SK-N-DZ (cell line): Measurements from ENCODE around the gene NBR1.
"Not testable (repeated sequence)": the region's sequence is repeated elsewhere in the genome, so short reads cannot be mapped to it uniquely, and the experiment has no call there.

Experiments used
- DNase-seq: peaks from one replicate; pipeline ENCODE4 v3.0.0-alpha.2; 2015; ENCODE audit warnings: low spot score
- small RNA-seq, 2 experiments: library from RNA; depleted of rRNA; stranded (forward); fragments of <200 nt; gene quantifications; one replicate each; pipeline ENCODE3, GENCODE V24; 2014

The NBR1 gene

DNA sequence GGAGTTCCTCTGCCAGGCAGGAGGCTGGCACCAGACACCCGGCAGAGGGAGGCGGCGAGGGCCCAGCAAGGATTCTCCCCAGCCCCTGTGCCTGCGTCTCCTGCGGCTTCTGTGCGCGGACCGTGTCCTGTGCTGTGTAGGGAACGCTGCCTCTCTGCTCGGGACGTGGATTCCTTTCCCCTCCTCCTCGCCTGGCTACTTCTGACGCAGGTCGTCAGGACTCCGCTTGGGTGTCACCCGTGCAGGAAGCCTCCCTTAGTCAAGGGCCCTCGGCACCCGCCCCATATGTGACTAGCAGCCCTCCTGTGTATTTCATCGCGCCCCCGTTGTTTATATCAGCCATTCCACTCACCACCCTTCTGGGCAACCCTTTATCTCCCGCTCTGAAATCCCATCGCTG lies 75.4 kb downstream of the NBR1 start:
- DNase-seq = not testable (repeated sequence)

Small RNAs within 50 kb of the gene (small RNA-seq; reads per million reads assigned to genes)
- 0 reads per million in 2 experiments for gene AC060780.2
- 0 reads per million in 2 experiments for gene AC060780.3
- gene AC135721.1 = 0 reads per million in 2 experiments
- 0 reads per million in 2 experiments for gene RF00004
- gene RNU2-1 = 0 reads per million in 2 experiments
